Stimulated activated naive CD8-positive, alpha-beta T cell treated with anti-CD3 and anti-CD28 coated beads, Interleukin-15, Interleukin-2, amounts not matched to agents 100 U/mL and 50 U/mL, for 24 hours (primary cell): ENCODE results near the gene CREB3L4.
"Not testable (repeated sequence)": the region's sequence is repeated elsewhere in the genome, so short reads cannot be mapped to it uniquely, and the experiment has no call there.

Experiments
- ATAC-seq: fragments of 150-1000 bp; cut with Tn5 transposase; one replicate; pipeline ENCODE4 v1.10.0; 2021
- DNase-seq: peaks from one replicate; pipeline ENCODE4 v3.0.0; 2021

Gene CREB3L4

DNA sequence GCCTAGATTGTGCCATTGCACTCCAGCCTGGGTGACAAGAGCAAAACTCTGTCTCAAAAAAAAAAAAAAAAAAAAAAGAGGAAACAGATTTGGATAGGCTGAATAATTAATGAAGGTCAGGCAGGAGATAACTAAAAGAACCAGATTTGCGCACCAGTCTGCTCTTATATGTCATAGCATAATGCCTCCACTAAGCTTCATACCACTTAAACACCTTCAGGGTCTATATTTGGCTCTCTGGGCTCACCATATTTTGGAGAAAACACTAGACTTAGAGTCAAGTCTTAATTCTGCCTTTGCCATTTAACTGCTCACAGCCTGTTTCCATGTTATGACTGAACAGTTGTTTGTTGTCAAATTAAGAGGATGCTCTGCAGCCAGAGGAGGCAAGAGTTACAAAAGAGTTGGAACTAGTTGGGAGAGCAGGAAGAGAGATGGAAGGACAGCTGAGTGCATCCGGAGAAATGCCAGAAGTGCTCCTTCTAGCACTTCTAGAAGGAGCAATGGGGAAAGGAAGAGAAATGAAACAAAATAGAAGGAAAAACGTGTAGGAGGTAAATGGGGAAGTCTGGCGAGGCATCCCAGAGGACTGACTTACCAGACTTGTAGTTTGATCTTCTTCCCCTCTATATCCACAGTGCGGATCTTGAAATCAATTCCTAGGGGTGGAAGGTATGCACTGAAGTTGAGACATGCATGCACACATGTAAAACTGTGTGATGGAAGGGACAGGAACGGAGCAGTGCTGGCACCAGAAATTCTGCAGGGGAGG is 16.6 kb downstream of the CREB3L4 start:
- ATAC-seq (no peak), DNase-seq (no peak)

DNA sequence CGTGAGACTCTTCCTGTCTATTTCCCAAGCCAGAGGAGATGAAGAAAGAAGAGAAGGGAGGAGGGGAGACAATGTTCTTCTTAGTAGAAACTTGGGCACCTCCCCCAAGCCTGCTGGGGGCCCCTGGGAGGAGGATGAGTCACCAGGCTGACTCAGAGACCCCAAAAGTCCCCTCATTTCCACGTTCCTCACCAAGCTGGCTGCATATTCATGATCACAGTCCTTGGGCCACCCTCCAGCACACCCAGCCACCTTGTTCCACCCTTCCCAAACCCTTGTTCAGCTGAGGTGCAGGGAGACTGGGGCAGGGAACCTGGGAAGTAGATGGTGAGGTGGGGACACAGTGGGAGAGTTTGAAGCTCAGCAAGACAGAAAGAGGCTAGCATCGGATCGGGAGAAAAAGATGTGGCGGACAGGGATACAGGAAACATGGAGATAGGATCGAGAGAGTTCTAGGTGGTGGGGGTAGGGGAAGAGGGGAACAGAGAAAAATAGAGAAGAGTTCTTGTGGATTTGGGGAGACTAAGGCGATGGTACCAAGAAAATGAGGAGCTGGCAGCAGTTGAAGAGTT is 17.7 kb downstream of the CREB3L4 start:
- peak; percentile 81 for ATAC-seq
- peak; percentile 71 for DNase-seq

DNA sequence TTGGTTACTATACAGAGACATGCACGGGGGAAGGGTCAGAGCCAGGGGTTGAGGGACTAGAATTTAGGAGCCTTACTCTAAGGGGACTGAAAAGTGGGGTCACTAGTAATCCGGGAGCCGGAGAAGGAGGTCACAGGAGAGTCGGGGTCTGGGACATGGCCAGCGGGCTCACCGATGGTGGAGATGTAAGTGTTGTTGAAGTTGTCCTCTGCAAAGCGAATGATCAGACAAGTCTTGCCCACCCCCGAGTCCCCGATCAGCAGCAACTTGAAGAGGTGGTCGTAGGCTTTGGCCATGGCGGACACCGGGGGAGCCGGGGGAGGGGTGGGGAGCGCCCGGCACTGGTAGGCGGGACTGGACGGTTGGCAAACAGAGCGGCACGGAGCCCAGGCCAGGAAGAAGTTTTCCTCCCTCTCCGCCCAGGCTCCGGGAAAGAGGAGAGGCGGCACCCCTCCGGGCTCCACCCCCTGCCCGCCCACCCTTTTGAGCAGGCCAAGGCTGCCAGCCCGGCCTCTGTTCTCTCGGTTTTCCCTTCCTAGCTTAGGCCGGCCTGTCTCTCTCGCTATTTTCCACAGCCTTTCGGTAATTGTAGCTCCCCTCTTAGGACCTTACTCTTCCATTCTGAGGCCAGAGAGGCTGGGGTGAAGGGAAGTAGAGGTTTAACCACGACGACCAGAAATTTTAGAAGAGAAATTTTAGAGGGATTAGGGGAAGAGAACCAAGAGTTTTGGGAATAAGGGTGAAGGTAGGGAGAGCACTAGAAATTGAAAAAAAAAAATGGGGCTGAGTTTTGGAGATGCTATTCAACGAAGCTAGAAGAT is 18.4 kb downstream of the CREB3L4 start, which contains the start of gene RAB13:
TSS of gene RAB13 (minus strand) at position 399 of the 821 bp plus-strand sequence. CDS start at position 296, 103 bp downstream.
- ATAC-seq: peak; percentile 33

DNA sequence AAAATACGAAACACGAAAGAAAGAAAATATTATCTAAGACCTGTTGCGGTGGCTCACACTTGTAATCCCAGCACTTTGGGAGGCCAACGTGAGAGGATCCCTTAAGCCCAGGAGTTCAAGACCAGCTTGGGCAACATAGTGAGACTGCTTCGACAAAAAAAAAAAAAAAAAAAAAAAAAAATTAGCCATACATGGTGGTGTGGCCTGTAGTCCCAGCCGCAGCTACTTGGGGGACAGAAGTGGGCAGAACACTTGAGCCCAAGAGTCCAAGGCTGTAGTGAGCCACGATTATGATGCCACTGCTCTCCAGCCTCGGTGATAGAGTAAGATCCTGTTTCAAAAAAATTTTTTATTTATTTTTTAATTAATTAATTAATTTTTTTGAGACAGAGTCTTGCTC is 19.9 kb downstream of the CREB3L4 start:
- no peak for DNase-seq
- ATAC-seq: no peak

More for the DNA sequence above, 18.4 kb downstream of the CREB3L4 start, which contains the start of gene RAB13:
- peak; percentile 51 for DNase-seq

DNA sequence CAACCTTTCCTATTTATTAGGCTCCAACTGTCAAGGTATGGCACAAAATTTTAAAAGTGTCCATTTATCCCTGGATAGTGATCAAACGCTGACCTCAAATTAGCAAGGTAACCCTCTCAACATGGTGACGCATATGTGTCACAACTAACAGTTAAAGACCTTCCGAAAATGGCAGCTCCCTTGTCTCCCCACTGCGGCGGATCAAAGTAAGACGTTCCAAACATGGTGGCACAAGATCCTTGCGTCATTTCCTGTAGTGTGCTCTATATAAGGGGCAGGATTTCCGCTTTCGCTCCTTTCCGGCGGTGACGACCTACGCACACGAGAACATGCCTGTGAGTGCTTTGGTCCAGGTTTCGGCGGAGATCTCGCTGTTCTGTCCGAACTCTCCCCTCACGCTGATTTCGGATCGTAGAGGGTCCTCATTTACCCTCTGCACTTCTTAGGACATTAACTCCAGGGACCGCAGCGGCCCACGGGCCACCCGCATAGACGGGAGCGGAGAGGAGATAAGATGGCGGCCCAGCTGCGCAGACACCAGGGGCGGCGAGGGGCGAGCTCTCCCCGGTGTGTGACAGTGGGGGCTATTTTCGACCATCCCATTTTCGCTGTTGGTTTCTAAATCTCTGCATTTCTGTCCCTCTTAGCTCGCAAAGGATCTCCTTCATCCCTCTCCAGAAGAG is 22.9 kb downstream of the CREB3L4 start, which contains the start of gene RPS27:
TSS of gene RPS27 (plus strand) at position 295 of the 683 bp plus-strand sequence. CDS start at position 330, 35 bp downstream.
- peak; percentile 81 for DNase-seq
- peak; percentile 83 for ATAC-seq

DNA sequence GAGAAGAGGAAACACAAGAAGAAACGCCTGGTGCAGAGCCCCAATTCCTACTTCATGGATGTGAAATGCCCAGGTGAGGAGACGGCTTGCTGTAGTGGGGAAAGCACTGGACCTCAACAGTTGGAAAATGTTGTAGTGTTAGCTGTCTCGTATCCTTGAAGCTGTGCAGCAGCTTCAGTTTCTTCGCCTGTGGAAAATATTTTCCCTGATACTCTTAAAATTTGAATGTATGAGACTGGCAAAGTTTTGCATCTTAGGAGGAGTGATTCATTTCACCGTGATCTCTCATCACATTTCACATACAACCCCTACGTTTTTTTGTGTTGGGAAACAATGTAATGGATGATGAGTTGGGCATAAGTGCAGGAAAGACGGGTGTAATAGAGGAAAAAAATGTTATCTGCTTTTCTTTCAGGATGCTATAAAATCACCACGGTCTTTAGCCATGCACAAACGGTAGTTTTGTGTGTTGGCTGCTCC is 23.5 kb downstream of the CREB3L4 start:
- no peak for ATAC-seq
- no peak for DNase-seq

DNA sequence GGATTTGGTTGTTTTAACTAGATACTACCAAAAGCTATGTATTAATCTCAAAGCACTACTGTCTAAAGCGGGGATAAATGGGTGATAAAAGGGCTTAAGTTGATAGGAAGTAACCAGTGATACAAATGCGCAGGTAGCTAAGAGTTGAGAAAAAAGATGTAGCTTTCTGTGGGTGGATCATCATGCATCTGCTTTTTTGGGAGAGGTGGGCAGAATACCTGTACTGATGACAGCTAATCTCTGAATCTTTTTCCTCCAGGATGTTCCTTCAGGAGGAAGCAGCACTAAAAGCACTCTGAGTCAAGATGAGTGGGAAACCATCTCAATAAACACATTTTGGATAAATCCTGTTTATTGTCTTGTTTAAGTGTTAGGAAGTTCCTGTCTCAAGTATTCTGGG is 24.1 kb downstream of the CREB3L4 start:
- no peak for DNase-seq
- ATAC-seq: no peak

DNA sequence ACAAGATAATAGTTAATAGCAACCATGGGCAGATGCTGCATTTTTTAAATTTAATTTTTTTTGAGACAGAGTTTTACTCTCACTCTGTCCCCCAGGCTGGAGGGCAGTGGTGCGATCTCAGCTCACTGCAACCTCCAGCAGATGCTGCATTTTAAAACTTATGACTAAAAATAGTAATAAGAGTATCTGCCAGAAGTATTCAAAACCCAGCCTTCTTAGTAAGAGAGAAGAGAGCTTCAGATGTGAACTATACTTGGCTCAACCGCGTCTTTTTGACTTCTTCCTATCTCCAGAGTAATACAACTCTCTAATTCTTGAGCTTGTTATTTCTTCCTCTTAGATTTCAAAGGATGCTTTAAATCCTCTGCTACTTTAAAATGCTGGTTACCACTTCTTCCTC is 27.5 kb downstream of the CREB3L4 start:
- DNase-seq (no peak), ATAC-seq (no peak)

DNA sequence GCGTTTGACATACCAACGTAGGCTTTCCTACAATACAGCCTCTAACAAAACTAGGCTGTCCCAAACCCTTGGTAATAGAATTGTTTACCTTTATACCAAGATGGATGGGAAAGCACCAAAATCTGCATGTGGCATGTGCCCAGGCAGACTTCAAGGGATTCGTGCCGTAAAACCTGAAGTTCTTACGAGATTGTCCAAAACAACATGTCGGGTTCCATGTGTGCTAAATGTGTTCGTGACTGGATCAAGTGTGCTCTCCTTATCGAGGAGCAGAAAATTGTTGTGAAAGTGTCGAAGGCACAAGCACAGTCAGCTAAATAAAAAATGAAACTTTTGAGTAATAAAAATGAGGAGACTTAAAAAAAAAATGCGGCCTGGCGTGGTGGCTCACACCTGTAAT is 27.9 kb downstream of the CREB3L4 start:
- DNase-seq: no peak
- ATAC-seq: no peak

DNA sequence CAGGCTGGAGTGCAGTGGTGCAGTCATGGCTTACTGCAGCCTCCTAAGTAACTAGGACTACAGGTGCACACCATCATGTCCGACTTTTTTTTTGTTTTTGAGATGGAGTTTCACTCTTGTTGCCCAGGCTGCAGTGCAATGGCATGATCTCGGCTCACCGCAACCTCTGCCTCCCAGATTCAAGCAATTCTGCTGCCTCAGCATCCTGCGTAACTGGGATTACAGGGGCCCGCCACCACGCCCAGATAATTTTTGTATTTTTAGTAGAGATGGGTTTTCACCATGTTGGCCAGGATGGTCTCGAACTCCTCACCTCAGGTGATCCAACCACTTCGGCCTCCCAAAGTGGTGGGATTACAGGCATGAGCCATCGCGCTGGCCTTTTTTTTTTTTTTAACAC is 29.2 kb downstream of the CREB3L4 start:
- not testable (repeated sequence) for ATAC-seq, DNase-seq

DNA sequence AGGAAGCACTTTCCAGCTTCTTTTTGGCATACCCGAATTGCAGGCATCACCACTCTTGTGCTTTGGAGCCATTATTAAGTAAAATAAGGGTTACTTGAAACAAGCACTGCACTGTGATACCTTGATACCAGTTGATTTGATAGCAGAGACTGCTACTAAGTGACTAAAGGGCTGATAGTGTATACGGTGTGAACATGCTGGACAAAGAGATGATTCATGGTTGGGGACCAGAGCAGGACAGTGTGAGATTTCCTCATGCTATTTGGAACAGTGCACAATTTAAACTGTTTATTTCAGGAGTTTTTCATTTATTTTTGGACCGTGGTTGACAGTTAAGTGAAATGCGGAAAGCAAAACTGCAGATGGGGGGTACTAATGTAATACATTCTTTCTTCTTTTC is 32.7 kb downstream of the CREB3L4 start:
- DNase-seq (no peak), ATAC-seq (no peak)

DNA sequence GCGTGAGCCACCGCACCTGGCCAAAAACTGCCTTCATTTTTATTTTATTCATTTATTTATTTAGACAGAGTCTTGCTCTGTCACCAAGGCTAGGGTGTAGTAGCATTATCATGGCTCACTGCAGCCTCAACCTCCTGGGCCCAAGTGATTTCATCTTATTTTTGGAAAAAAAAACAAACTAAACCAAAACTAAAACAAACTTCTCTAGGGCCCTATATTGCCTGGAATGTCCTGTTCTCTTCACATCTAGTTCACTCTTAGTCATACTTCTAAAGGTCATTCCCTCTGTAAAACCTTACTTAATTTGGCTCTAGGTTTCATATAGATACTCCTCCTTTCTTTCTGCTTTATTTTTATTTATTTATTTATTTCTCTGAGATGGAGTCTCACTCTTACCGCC is 38.4 kb downstream of the CREB3L4 start:
- peak; percentile 49 for ATAC-seq

DNA sequence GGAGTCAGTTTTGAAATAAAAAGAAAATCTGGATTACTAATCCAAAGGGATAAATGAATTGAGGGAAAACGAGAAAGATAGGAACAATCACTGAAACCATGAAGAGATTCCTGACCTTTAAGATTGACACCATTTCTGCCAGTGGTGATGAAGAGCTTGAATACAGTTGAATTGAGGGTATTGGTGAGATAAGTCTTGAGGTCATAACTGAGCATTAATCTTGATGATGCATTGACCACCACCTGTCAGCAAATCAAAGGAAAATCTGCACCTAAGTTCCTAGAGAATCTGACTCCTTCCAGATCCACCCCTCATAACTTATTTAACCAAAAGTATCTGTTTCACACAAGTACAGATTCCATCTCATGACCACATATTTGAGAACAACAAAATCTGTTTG is 44.4 kb downstream of the CREB3L4 start:
- DNase-seq (no peak), ATAC-seq (no peak)

More for the DNA sequence above, 38.4 kb downstream of the CREB3L4 start:
- no peak for DNase-seq

DNA sequence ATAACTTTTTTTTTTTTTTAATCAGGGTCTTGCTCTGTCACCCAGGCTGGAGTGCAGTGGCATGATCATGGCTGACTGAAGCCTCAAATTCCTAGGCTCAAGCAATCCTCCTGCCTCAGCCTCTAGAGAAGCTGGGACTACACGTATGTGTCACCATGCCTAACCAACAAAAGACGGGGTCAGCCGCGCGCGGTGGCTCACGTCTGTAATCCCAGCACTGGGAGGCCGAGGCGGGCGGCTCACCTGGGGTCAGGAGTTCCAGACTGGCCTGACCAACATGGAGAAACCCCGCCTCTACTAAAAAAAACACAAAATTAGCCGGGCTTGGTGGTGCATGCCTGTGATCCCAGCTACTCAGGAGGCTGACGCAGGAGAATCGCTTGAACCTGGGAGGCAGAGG is 44.8 kb downstream of the CREB3L4 start:
- not testable (repeated sequence) for DNase-seq, ATAC-seq

DNA sequence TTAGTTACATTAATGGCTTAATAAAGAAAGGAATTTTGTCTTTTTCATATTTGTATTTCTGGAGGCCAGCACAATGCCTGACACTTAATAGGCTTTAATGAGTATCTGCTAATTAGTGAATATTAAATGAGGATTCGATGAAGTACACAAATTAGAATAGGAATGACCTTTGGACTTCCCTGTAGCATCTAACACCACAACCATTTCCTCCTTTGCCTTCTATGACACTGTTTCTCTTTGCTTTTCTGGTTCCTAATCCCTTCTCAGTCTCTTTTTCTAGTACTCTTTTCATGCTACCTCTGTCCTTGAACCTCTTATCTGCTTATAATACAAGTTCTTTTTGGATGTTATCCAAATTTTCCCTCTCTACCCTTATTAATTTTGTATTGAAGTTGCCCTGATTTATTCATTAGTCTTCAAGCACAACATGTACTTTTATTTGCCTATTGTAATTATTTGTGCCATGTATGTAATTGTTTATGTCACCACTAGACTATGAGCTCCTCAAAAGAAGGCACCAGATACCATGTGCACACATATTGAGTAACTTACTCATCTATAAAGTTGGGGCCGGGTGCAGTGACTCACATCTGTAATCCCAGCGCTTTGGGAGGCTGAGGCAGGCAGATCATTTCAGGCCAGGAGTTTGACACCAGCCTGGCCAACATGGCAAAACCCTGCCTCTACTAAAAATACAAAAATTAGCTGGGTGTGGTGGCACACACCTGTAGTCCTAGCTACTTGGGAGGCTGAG is 46.6 kb downstream of the CREB3L4 start:
- ATAC-seq: no peak
- no peak for DNase-seq

DNA sequence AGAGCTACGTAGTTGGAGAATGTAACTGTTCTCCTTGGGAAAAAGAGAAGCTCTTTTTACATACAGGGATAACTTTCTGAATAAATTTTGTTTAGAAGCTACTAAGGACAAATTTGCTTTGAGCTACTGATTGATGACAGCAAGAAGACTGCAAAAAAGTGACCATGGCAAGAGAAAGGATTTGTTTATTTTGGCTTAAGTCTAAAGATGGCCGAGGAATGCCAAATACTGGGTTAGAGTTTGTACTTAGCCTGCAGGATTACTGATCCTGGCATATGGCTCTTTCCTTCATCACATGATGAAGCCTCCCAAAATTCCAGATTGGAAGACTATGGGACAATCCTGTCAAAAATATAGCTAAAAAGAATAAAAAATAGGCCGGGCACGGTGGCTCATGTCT is 51.6 kb downstream of the CREB3L4 start:
- DNase-seq: no peak
- ATAC-seq: no peak

DNA sequence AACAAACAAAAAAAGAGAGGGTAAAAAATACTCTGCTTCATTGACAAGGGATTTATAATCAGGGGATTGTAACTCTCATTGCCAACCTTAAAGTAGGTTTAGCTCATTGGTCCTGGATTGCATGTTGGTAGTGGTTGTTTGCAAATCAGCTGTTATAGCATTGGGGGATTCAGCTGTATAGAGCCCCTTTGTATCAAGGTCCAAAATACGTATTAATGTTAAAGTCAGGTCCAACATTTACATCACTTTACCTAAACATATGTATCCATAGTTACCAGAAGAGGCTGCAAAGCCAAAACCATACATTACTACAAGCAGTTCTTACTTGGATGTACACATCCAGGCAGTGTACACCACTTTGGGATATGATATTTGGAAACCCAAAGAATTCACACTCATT is 52.2 kb downstream of the CREB3L4 start:
- no peak for DNase-seq
- no peak for ATAC-seq
